ENCODE measurements around the gene MRPL12. TPM values are rescaled to one million over a fixed set of nuclear protein-coding genes. Genes with fewer than 3 reads are reported as not detected.

MRPL12 gene
- total and polyA plus RNA-seq, 2 of the 13 experiments (the other 11 are each of a cell fraction or from before 2014, with no cell fraction given): 39.1 to 94.1 TPM

DNA sequence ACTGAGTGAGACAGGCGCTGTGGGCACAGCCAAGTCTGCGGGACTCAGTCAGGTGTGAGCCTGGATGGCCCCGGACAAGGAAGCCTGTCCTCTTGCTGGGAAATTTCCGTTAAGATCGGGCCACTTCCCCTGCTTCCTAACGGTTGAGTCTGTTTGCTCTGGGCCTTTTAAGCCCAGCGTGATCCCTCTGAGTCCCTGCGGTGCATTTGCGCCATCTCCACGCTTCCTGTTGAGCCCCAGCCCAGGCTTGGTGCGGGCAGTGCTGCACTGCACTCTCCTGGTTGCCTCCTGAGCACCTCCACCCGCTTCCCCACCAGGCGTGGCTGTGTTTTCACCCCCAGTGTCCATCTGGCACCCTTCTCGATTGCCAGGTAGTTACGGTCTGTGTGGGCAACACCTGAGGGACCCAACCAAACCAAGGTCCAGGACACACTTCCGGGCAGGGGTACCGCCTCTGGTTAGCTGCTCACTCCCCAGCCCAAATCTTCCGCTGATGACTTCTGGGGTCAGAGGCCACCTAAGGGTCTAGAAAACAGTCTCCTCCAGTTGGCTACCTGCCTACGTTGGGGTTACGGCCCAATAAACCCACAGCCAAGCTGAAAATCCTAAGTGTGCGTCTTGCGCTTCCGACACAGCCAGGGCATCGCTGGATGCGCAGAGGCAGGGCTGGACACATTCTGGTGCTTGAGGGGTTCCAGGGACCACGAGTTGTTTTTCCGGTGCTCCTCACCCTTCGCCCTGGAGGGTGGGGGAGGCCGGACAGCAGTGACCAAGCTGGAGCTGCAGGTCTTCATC is 7.5 kb downstream of the MRPL12 start (continued):
- TF ChIP-seq, protein P1, sequence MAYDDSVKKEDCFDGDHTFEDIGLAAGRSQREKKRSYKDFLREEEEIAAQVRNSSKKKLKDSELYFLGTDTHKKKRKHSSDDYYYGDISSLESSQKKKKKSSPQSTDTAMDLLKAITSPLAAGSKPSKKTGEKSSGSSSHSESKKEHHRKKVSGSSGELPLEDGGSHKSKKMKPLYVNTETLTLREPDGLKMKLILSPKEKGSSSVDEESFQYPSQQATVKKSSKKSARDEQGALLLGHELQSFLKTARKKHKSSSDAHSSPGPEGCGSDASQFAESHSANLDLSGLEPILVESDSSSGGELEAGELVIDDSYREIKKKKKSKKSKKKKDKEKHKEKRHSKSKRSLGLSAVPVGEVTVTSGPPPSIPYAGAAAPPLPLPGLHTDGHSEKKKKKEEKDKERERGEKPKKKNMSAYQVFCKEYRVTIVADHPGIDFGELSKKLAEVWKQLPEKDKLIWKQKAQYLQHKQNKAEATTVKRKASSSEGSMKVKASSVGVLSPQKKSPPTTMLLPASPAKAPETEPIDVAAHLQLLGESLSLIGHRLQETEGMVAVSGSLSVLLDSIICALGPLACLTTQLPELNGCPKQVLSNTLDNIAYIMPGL (CRISPR knock-in tag; IDR thresholded peaks at IDR 0.05; ENCODE audit: borderline replicate concordance in 1 of 2, low read depth in 1 of 2): peak in 1 of 2 experiments; percentile 29; a peak in 1 of 4 replicates
- no peak for TF ChIP-seq PRPF4 (IDR thresholded peaks at IDR 0.05; ENCODE audit: low read depth, low read length, poor library complexity, severe bottlenecking)
- TF ChIP-seq RBFOX2 (IDR thresholded peaks at IDR 0.05; ENCODE audit: low read depth, low read length): 0 out of 2 replicates have a peak, but pooled peaks have one; percentile 19
- no peak for TF ChIP-seq ZNF563 (CRISPR knock-in tag; IDR thresholded peaks at IDR 0.05)
- 0 out of 2 replicates have a peak, but pooled peaks have one; percentile 27 for TF ChIP-seq RXRA (CRISPR knock-in tag; IDR thresholded peaks at IDR 0.05)
- TF ChIP-seq HES4 (CRISPR knock-in tag; IDR thresholded peaks at IDR 0.05; ENCODE audit: borderline replicate concordance): no peak
- TF ChIP-seq SYNCRIP (IDR thresholded peaks at IDR 0.05; ENCODE audit: insufficient read depth, low read depth, low read length): no peak
- TF ChIP-seq MIER3 (CRISPR knock-in tag; IDR thresholded peaks at IDR 0.05; ENCODE audit: borderline replicate concordance): 0 out of 2 replicates have a peak, but pooled peaks have one; percentile 21
- 0 out of 2 replicates have a peak, but pooled peaks have one; percentile 15 for TF ChIP-seq ZNF430 (CRISPR knock-in tag; IDR thresholded peaks at IDR 0.05)
- TF ChIP-seq, protein P2, sequence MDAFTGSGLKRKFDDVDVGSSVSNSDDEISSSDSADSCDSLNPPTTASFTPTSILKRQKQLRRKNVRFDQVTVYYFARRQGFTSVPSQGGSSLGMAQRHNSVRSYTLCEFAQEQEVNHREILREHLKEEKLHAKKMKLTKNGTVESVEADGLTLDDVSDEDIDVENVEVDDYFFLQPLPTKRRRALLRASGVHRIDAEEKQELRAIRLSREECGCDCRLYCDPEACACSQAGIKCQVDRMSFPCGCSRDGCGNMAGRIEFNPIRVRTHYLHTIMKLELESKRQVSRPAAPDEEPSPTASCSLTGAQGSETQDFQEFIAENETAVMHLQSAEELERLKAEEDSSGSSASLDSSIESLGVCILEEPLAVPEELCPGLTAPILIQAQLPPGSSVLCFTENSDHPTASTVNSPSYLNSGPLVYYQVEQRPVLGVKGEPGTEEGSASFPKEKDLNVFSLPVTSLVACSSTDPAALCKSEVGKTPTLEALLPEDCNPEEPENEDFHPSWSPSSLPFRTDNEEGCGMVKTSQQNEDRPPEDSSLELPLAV (CRISPR knock-in tag; conservative IDR thresholded peaks at IDR 0.05; ENCODE audit: low read depth): no peak
- no peak for TF ChIP-seq ZNF354B (CRISPR knock-in tag; IDR thresholded peaks at IDR 0.05)
- TF ChIP-seq, protein P3, sequence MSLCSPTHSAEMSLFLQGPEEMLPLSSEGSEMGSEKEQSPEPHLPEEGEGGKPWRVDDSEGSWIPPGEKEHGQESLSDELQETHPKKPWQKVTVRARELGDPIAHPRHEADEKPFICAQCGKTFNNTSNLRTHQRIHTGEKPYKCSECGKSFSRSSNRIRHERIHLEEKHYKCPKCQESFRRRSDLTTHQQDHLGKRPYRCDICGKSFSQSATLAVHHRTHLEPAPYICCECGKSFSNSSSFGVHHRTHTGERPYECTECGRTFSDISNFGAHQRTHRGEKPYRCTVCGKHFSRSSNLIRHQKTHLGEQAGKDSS (CRISPR knock-in tag; IDR thresholded peaks at IDR 0.05; ENCODE audit: borderline replicate concordance, low read depth): peak; percentile 37; the same call in 1 of the 2 replicates
- TF ChIP-seq FOSL2 (CRISPR knock-in tag; IDR thresholded peaks at IDR 0.05): peak; percentile 11; the same call in 1 of the 2 replicates
- peak; percentile 59; the same call in 1 of the 2 replicates for TF ChIP-seq AKAP8 (CRISPR knock-in tag; IDR thresholded peaks at IDR 0.05)
- no peak for TF ChIP-seq POLR2AphosphoS2 (IDR thresholded peaks at IDR 0.05; ENCODE audit: low read depth, low read length)
- TF ChIP-seq, protein P4, sequence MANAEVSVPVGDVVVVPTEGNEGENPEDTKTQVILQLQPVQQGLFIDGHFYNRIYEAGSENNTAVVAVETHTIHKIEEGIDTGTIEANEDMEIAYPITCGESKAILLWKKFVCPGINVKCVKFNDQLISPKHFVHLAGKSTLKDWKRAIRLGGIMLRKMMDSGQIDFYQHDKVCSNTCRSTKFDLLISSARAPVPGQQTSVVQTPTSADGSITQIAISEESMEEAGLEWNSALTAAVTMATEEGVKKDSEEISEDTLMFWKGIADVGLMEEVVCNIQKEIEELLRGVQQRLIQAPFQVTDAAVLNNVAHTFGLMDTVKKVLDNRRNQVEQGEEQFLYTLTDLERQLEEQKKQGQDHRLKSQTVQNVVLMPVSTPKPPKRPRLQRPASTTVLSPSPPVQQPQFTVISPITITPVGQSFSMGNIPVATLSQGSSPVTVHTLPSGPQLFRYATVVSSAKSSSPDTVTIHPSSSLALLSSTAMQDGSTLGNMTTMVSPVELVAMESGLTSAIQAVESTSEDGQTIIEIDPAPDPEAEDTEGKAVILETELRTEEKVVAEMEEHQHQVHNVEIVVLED (CRISPR knock-in tag; IDR thresholded peaks at IDR 0.05; ENCODE audit: borderline replicate concordance): 0 out of 2 replicates have a peak, but pooled peaks have one; percentile 26
- no peak for TF ChIP-seq NONO (IDR thresholded peaks at IDR 0.05)
- TF ChIP-seq NONO (CRISPR knock-in tag; conservative IDR thresholded peaks at IDR 0.05): no peak; the same call in 1 of the 2 replicates
- no peak for TF ChIP-seq ZNF83 (CRISPR knock-in tag; IDR thresholded peaks at IDR 0.05; ENCODE audit: borderline replicate concordance)
- TF ChIP-seq ELF1 (CRISPR knock-in tag; IDR thresholded peaks at IDR 0.05): peak; percentile 29; the same call in 1 of the 2 replicates
- 0 out of 2 replicates have a peak, but pooled peaks have one; percentile 53 for TF ChIP-seq ADNP (CRISPR knock-in tag; IDR thresholded peaks at IDR 0.05)
- TF ChIP-seq POLR2G (IDR thresholded peaks at IDR 0.05; ENCODE audit: low read depth, low read length): peak; percentile 65
- TF ChIP-seq FLYWCH1 (CRISPR knock-in tag; IDR thresholded peaks at IDR 0.05): no peak

All from HepG2 (cell line).